Stimulated activated CD8-positive, alpha-beta memory T cell treated with anti-CD3 and anti-CD28 coated beads, Interleukin-15, amount 100 ng/mL, for 1 hour (primary cell): ENCODE results near the gene ZBTB38.

Experiments used
- DNase-seq: peaks from one replicate; pipeline ENCODE4 v3.0.0-alpha.2; 2020; ENCODE audit warnings: low read depth

Gene ZBTB38

GRCh38 chr3:141368062-141368924 is at the start of gene ZBTB38:
TSS of gene ZBTB38 (plus strand) at chr3:141368504. CDS start at chr3:141442389, 73,885 bp downstream.
- DNase-seq: no peak

GRCh38 chr3:141320399-141321108 is 47.8 kb upstream of the ZBTB38 start:
- DNase-seq: no peak

- DNase-seq: no peak
These were observed 47.2 kb upstream of the ZBTB38 start for GRCh38 chr3:141321109-141321497.

- DNase-seq: no peak
These were observed 44.2 kb upstream of the ZBTB38 start for GRCh38 chr3:141323936-141324704.

GRCh38 chr3:141326123-141326522 is 42.2 kb upstream of the ZBTB38 start:
- DNase-seq: no peak

GRCh38 chr3:141326626-141327025 is 41.7 kb upstream of the ZBTB38 start:
- no peak for DNase-seq

- DNase-seq: no peak
These were observed 39.8 kb upstream of the ZBTB38 start for GRCh38 chr3:141328286-141329166.

GRCh38 chr3:141330235-141330634 is 38.1 kb upstream of the ZBTB38 start:
- DNase-seq: no peak

- DNase-seq: no peak
These were observed 37.5 kb upstream of the ZBTB38 start for GRCh38 chr3:141330718-141331376.

GRCh38 chr3:141331377-141332318 is 36.7 kb upstream of the ZBTB38 start:
- DNase-seq: no peak

- no peak for DNase-seq
These were observed 35.9 kb upstream of the ZBTB38 start for GRCh38 chr3:141332416-141332815.

GRCh38 chr3:141333836-141334626 is 34.3 kb upstream of the ZBTB38 start:
- no peak for DNase-seq

GRCh38 chr3:141334627-141335250 is 33.6 kb upstream of the ZBTB38 start:
- DNase-seq: no peak

GRCh38 chr3:141335531-141336061 is 32.7 kb upstream of the ZBTB38 start:
- DNase-seq: no peak

- no peak for DNase-seq
These were observed 31.4 kb upstream of the ZBTB38 start for GRCh38 chr3:141336672-141337522.

- no peak for DNase-seq
These were observed 30.8 kb upstream of the ZBTB38 start for GRCh38 chr3:141337523-141337854.

GRCh38 chr3:141337991-141338390 is 30.3 kb upstream of the ZBTB38 start:
- DNase-seq: no peak
